Astrocyte of the cerebellum (primary cell): ENCODE data around the gene BICD2.

Source experiments
- DNase-seq: peaks from one replicate; pipeline ENCODE4 v3.0.0-alpha.2; 2011; ENCODE audit warnings: low read depth
- H3K4me3 ChIP-seq: 2 replicates; pipeline ENCODE4 v1.5.1; 2011; ENCODE audit warnings: mild to moderate bottlenecking, low read depth, low read length, moderate library complexity
- CTCF ChIP-seq: IDR thresholded peaks from 2 replicates; pipeline ENCODE4 v1.5.1; 2012; ENCODE audit warnings: low read length, low read depth, moderate library complexity, mild to moderate bottlenecking; ENCODE audit errors: missing control alignments
- in situ Hi-C: cut with HindIII; loops from 2 replicates; pipeline ENCODE4 v1.10.0; 2017; ENCODE audit warnings: low sequenced_read_pairs

BICD2 gene

GRCh38 chr9:92763721-92764380 is 782 bp downstream of the BICD2 start:
- in situ Hi-C loops: no loop called here

GRCh38 chr9:92762781-92763708 is 1.6 kb downstream of the BICD2 start:
- TF ChIP-seq CTCF: no peak

More at GRCh38 chr9:92763721-92764380, 782 bp downstream of the BICD2 start:
- TF ChIP-seq CTCF: no peak
- no peak for DNase-seq
- peak overlapping the region; percentile 85 for H3K4me3 ChIP-seq

GRCh38 chr9:92762196-92762595 is 2.4 kb downstream of the BICD2 start:
- H3K4me3 ChIP-seq: no peak overlapping the region
- no peak for TF ChIP-seq CTCF
- in situ Hi-C loops: no loop called here
- no peak for DNase-seq

More at GRCh38 chr9:92762781-92763708, 1.6 kb downstream of the BICD2 start:
- peak overlapping the region; percentile 85 for H3K4me3 ChIP-seq
- in situ Hi-C loops: no loop called here
- DNase-seq: no peak

GRCh38 chr9:92761686-92762085 is 2.9 kb downstream of the BICD2 start:
- no peak for DNase-seq
- H3K4me3 ChIP-seq: no peak overlapping the region
- TF ChIP-seq CTCF: no peak
- in situ Hi-C loops: no loop called here

GRCh38 chr9:92760494-92760893 is 4.1 kb downstream of the BICD2 start:
- no peak overlapping the region for H3K4me3 ChIP-seq
- DNase-seq: no peak
- in situ Hi-C loops: no loop called here
- TF ChIP-seq CTCF: no peak

GRCh38 chr9:92760070-92760469 is 4.6 kb downstream of the BICD2 start:
- no peak for DNase-seq
- TF ChIP-seq CTCF: no peak
- H3K4me3 ChIP-seq: no peak overlapping the region
- in situ Hi-C loops: no loop called here
